SIG-M5 treated with dmso at 0.1 percent for 504 hours (cell line): ENCODE results near the gene ADK.

Experiments
- DNase-seq: peaks from one replicate; lab custom pipeline; 2025; ENCODE audit not compliant: unreplicated experiment; lab: John Stamatoyannopoulos, UW

ADK gene

GRCh38 chr10:74587109-74587854 is 436.3 kb downstream of the ADK start:
- DNase-seq: no peak

GRCh38 chr10:74589226-74589673 is 438.2 kb downstream of the ADK start:
- DNase-seq: no peak

- DNase-seq: no peak
Observed at GRCh38 chr10:74589851-74590250, 438.8 kb downstream of the ADK start.

- no peak for DNase-seq
Observed at GRCh38 chr10:74593470-74593869, 442.4 kb downstream of the ADK start.

- DNase-seq: no peak
Observed at GRCh38 chr10:74596713-74597112, 445.7 kb downstream of the ADK start.

GRCh38 chr10:74598891-74599566 is 448.0 kb downstream of the ADK start:
- no peak for DNase-seq

GRCh38 chr10:74599672-74600071 is 448.7 kb downstream of the ADK start:
- DNase-seq: no peak

GRCh38 chr10:74600170-74600569 is 449.1 kb downstream of the ADK start:
- DNase-seq: no peak

- DNase-seq: no peak
Observed at GRCh38 chr10:74602576-74602975, 451.6 kb downstream of the ADK start.

GRCh38 chr10:74610299-74610698 is 459.3 kb downstream of the ADK start:
- no peak for DNase-seq

- DNase-seq: no peak
Observed at GRCh38 chr10:74612195-74612594, 461.2 kb downstream of the ADK start.

GRCh38 chr10:74620626-74621025 is 469.6 kb downstream of the ADK start:
- DNase-seq: no peak

GRCh38 chr10:74623786-74624185 is 472.8 kb downstream of the ADK start:
- DNase-seq: no peak

- DNase-seq: no peak
Observed at GRCh38 chr10:74624501-74624900, 473.5 kb downstream of the ADK start.

- DNase-seq: no peak
Observed at GRCh38 chr10:74628136-74628535, 477.1 kb downstream of the ADK start.

- no peak for DNase-seq
Observed at GRCh38 chr10:74634995-74635536, 484.0 kb downstream of the ADK start.

- no peak for DNase-seq
Observed at GRCh38 chr10:74635655-74636054, 484.6 kb downstream of the ADK start.

GRCh38 chr10:74637685-74638084 is 486.7 kb downstream of the ADK start:
- DNase-seq: no peak

- no peak for DNase-seq
Observed at GRCh38 chr10:74640134-74640921, 489.3 kb downstream of the ADK start.

GRCh38 chr10:74641659-74642058 is 490.6 kb downstream of the ADK start:
- DNase-seq: no peak

GRCh38 chr10:74642901-74643595 is 492.0 kb downstream of the ADK start:
- no peak for DNase-seq
